ENCODE measurements around the gene MINK1.
"Not testable (repeated sequence)": the region's sequence is repeated elsewhere in the genome, so short reads cannot be mapped to it uniquely, and the experiment has no call there.

MINK1 gene

GRCh38 chr17:4903051-4903818, 70.1 kb downstream of the MINK1 start, which contains the start of gene CHRNE:
TSS of gene CHRNE (minus strand) at chr17:4903098. CDS start at chr17:4903063, 35 bp downstream.
- Mint-ChIP-seq H3K27me3 (peaks cover 10% of the 10 kb centered on the region), H3K36me3 (peaks cover 3% of the 10 kb centered on the region), H3K9me3 (no peaks in the 10 kb centered on the region), H3K27ac (peak within 1 kb of the TSS; percentile 9), H3K4me3 (peak within 1 kb of the TSS; percentile 4), H3K4me1 (peaks cover 44% of the 10 kb centered on the region)
- peak; percentile 64 for ATAC-seq

- peaks cover 20% of the 10 kb centered on the region for H3K4me1 Mint-ChIP-seq
- not testable (repeated sequence) for H3K9me3 Mint-ChIP-seq, H3K36me3 Mint-ChIP-seq, H3K4me3 Mint-ChIP-seq, H3K27ac Mint-ChIP-seq, ATAC-seq
- peaks cover 11% of the 10 kb centered on the region for H3K27me3 Mint-ChIP-seq
Measured at GRCh38 chr17:4906642-4907041, 73.5 kb downstream of the MINK1 start.

GRCh38 chr17:4908301-4908700, 75.2 kb downstream of the MINK1 start:
- Mint-ChIP-seq H3K4me3 (no peak overlapping the region), H3K9me3 (no peaks in the 10 kb centered on the region), H3K4me1 (peaks cover 6% of the 10 kb centered on the region), H3K27me3 (peaks cover 11% of the 10 kb centered on the region), H3K36me3 (no peaks in the 10 kb centered on the region), H3K27ac (no peak overlapping the region)
- no peak for ATAC-seq

- H3K27ac Mint-ChIP-seq, result no peak overlapping the region
- peak; percentile 94 for ATAC-seq
- no peaks in the 10 kb centered on the region for H3K9me3 Mint-ChIP-seq
- no peaks in the 10 kb centered on the region for H3K36me3 Mint-ChIP-seq
- H3K27me3 Mint-ChIP-seq, result peaks cover 11% of the 10 kb centered on the region
- peaks cover under 1% of the 10 kb centered on the region for H3K4me1 Mint-ChIP-seq
- no peak overlapping the region for H3K4me3 Mint-ChIP-seq
Measured at GRCh38 chr17:4908711-4909496, 75.8 kb downstream of the MINK1 start.

- H3K36me3 Mint-ChIP-seq, result no peaks in the 10 kb centered on the region
- peaks cover 11% of the 10 kb centered on the region for H3K27me3 Mint-ChIP-seq
- H3K27ac Mint-ChIP-seq, result no peak overlapping the region
- no peak overlapping the region for H3K4me3 Mint-ChIP-seq
- no peak for ATAC-seq
- no peaks in the 10 kb centered on the region for H3K9me3 Mint-ChIP-seq
- no peaks in the 10 kb centered on the region for H3K4me1 Mint-ChIP-seq
Measured at GRCh38 chr17:4913994-4914393, 80.9 kb downstream of the MINK1 start.

GRCh38 chr17:4914551-4914950, 81.4 kb downstream of the MINK1 start:
- H3K4me1 Mint-ChIP-seq, H3K27ac Mint-ChIP-seq, H3K9me3 Mint-ChIP-seq, H3K36me3 Mint-ChIP-seq, H3K4me3 Mint-ChIP-seq, ATAC-seq: not testable (repeated sequence)
- peaks cover 11% of the 10 kb centered on the region for H3K27me3 Mint-ChIP-seq

GRCh38 chr17:4919511-4920047, 86.4 kb downstream of the MINK1 start:
- Mint-ChIP-seq H3K9me3 (no peaks in the 10 kb centered on the region), H3K4me3 (no peak overlapping the region), H3K36me3 (no peaks in the 10 kb centered on the region), H3K4me1 (no peaks in the 10 kb centered on the region), H3K27me3 (no peaks in the 10 kb centered on the region), H3K27ac (no peak overlapping the region)
- no peak for ATAC-seq

- Mint-ChIP-seq H3K4me1 (no peaks in the 10 kb centered on the region), H3K27ac (no peak overlapping the region), H3K36me3 (no peaks in the 10 kb centered on the region), H3K4me3 (no peak overlapping the region), H3K27me3 (no peaks in the 10 kb centered on the region), H3K9me3 (no peaks in the 10 kb centered on the region)
- ATAC-seq, result no peak
Measured at GRCh38 chr17:4920351-4921048, 87.4 kb downstream of the MINK1 start.

- Mint-ChIP-seq H3K36me3 (no peaks in the 10 kb centered on the region), H3K4me3 (no peak overlapping the region), H3K9me3 (no peaks in the 10 kb centered on the region), H3K27ac (no peak overlapping the region), H3K27me3 (no peaks in the 10 kb centered on the region), H3K4me1 (peaks cover under 1% of the 10 kb centered on the region)
- no peak for ATAC-seq
Measured at GRCh38 chr17:4921320-4921719, 88.2 kb downstream of the MINK1 start.

- H3K36me3 Mint-ChIP-seq, result peaks cover 15% of the 10 kb centered on the region
- not testable (repeated sequence) for H3K4me3 Mint-ChIP-seq, H3K27me3 Mint-ChIP-seq, ATAC-seq, H3K27ac Mint-ChIP-seq, H3K9me3 Mint-ChIP-seq
- peaks cover 18% of the 10 kb centered on the region for H3K4me1 Mint-ChIP-seq
Measured at GRCh38 chr17:4926577-4927335, 93.6 kb downstream of the MINK1 start.

- ATAC-seq, result no peak
- no peak overlapping the region for H3K4me3 Mint-ChIP-seq
Measured at GRCh38 chr17:4928881-4929280, 95.7 kb downstream of the MINK1 start.

GRCh38 chr17:4931963-4932362, 98.8 kb downstream of the MINK1 start, which contains the start of gene GP1BA:
TSS of gene GP1BA (plus strand) at chr17:4932277. CDS start at chr17:4932605, 328 bp downstream.
- peaks cover 39% of the 10 kb centered on the region for H3K4me1 Mint-ChIP-seq
- peaks cover 29% of the 10 kb centered on the region for H3K36me3 Mint-ChIP-seq
- ATAC-seq, result peak; percentile 64
- no peaks in the 10 kb centered on the region for H3K9me3 Mint-ChIP-seq
- peaks cover 11% of the 10 kb centered on the region for H3K27me3 Mint-ChIP-seq
- H3K4me3 Mint-ChIP-seq, result no peak within 1 kb of the TSS
- H3K27ac Mint-ChIP-seq, result peak within 1 kb of the TSS; percentile 14

More at GRCh38 chr17:4928881-4929280, 95.7 kb downstream of the MINK1 start:
- H3K9me3 Mint-ChIP-seq, result no peaks in the 10 kb centered on the region
- peaks cover 36% of the 10 kb centered on the region for H3K4me1 Mint-ChIP-seq
- no peak overlapping the region for H3K27ac Mint-ChIP-seq
- H3K36me3 Mint-ChIP-seq, result peaks cover 19% of the 10 kb centered on the region
- H3K27me3 Mint-ChIP-seq, result peaks cover 4% of the 10 kb centered on the region

- no peak for ATAC-seq
- Mint-ChIP-seq H3K4me3 (no peak overlapping the region), H3K27me3 (peaks cover 11% of the 10 kb centered on the region), H3K9me3 (no peaks in the 10 kb centered on the region), H3K36me3 (peaks cover 34% of the 10 kb centered on the region), H3K27ac (no peak overlapping the region), H3K4me1 (peaks cover 39% of the 10 kb centered on the region)
Measured at GRCh38 chr17:4932756-4933155, 99.6 kb downstream of the MINK1 start.

- Mint-ChIP-seq H3K27ac (peak overlapping the region; percentile 73), H3K9me3 (no peaks in the 10 kb centered on the region), H3K4me1 (peaks cover 45% of the 10 kb centered on the region), H3K27me3 (peaks cover 11% of the 10 kb centered on the region), H3K4me3 (no peak overlapping the region), H3K36me3 (peaks cover 39% of the 10 kb centered on the region)
- no peak for ATAC-seq
Measured at GRCh38 chr17:4933646-4934045, 100.5 kb downstream of the MINK1 start.

Data from stimulated activated memory B cell treated with anti-CD40 and anti-IgM and Interleukin-4, amounts not matched to agents 10 μg/mL and 1 μg/mL and 100 μg/mL, for 72 hours (primary cell).